Measurements from ENCODE around the gene FBN1.

The FBN1 gene

DNA sequence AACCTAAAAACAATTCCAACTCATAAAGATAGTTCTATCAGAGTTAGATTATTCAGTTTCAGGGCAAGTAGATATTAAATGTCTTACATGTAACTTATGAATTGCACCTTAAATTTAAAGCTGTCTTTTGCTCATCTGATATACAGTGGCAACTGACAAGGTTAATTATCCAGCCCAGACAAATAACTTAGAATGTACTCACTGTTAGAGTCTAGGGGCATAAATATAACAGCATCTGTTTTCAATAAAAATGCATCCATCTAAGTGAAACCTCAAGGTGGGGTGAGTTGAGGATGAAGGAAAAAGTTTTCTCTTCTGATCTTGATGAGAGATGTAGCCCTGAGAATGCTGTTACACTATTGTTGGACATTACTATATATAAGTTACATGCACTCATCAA lies 112.6 kb downstream of the FBN1 start:
- H3K4me3 ChIP-seq (ENCODE audit: low read length) = no peak overlapping the region

GRCh38 chr15:48530528-48530927 lies 115.0 kb downstream of the FBN1 start:
- no peak overlapping the region for H3K4me3 ChIP-seq (ENCODE audit: low read length)
- TF ChIP-seq ZNF274 (IDR thresholded peaks at IDR 0.05; ENCODE audit: low read depth, low read length) = no peak

More for the DNA sequence above, 112.6 kb downstream of the FBN1 start:
- TF ChIP-seq ZNF274 (IDR thresholded peaks at IDR 0.05; ENCODE audit: low read depth, low read length) = no peak

DNA sequence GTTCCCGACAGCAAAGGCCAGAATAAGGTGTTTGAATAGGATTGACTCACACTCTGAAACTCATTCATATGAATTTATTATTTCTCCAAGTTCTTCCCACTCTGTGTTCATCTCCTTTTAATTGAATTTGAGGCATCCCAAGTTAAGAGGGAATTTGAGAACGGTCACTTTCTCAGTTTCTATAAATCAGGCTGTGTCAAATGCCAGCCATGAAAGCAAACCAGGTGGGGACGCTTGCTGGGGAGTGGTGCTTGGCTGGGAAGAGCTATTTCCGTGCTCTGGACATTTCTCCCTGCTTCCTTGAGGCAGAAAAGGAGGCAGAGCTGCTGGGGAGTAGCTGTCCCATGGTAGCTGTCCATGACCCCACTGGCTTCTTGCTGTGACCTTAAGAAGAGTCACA lies 116.6 kb downstream of the FBN1 start:
- no peak overlapping the region for H3K4me3 ChIP-seq (ENCODE audit: low read length)
- TF ChIP-seq ZNF274 (IDR thresholded peaks at IDR 0.05; ENCODE audit: low read depth, low read length) = no peak

DNA sequence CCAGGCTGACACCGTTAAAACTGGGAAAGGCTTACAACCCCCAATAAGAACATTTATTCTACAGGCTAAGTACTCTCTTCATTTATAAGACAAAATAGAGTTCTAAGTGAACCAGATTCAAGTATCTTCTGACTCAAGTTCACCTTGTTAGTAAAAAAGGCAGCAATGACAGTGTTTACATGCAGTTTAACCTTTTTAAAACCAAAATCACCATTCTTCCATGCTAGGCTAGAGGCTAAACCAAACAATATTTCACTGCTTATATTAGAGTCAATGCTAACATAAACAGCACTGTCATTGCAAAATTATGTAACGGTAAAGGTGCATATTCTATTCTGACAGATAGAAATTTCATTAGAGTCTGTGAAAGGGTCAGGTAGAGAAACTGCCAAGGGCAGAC lies 118.0 kb downstream of the FBN1 start:
- no peak for TF ChIP-seq ZNF274 (IDR thresholded peaks at IDR 0.05; ENCODE audit: low read depth, low read length)
- no peak overlapping the region for H3K4me3 ChIP-seq (ENCODE audit: low read length)

DNA sequence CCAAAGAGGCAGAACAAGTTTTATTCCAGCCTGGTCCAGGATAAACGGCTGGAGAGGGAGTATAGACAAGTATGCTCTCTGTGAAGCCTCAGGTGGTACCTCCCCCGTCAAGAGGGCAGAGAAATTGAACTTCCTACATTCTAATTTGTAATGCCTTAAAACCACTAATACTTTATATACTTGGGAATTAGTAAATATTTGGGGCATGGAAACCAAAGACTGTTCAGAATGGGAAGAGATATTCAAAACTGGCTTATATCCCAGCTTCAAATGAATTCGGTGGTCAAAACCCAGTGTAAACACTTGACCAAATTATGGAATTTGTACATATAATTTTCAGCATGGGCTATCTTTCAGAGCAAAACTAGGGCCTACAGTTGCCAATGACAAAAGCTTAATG lies 122.6 kb downstream of the FBN1 start:
- no peak overlapping the region for H3K4me3 ChIP-seq (ENCODE audit: low read length)
- TF ChIP-seq ZNF274 (IDR thresholded peaks at IDR 0.05; ENCODE audit: low read depth, low read length) = no peak

DNA sequence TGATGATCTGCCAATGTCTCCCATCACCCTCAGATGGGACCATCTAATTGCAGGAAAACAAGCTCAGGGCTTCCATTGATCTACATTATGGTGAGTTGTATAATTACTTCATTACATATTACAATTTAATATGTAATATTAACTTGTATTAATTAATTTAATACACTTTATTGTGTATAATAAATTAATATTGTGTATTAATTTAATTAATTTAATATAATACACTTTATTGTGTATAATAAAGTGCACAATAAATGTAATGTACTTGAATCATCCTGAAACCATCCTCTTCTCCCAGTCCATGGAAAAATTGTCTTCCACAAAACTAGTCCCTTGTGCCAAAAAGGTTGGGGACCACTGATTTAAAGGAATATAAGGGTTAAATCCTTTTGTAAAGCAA lies 123.4 kb downstream of the FBN1 start:
- no peak for TF ChIP-seq ZNF274 (IDR thresholded peaks at IDR 0.05; ENCODE audit: low read depth, low read length)
- no peak overlapping the region for H3K4me3 ChIP-seq (ENCODE audit: low read length)

GRCh38 chr15:48520376-48521155 lies 124.9 kb downstream of the FBN1 start:
- no peak overlapping the region for H3K4me3 ChIP-seq (ENCODE audit: low read length)
- TF ChIP-seq ZNF274 (IDR thresholded peaks at IDR 0.05; ENCODE audit: low read depth, low read length) = no peak

GRCh38 chr15:48516121-48516520 lies 129.4 kb downstream of the FBN1 start:
- no peak for TF ChIP-seq ZNF274 (IDR thresholded peaks at IDR 0.05; ENCODE audit: low read depth, low read length)
- no peak overlapping the region for H3K4me3 ChIP-seq (ENCODE audit: low read length)

- no peak overlapping the region for H3K4me3 ChIP-seq (ENCODE audit: low read length)
- TF ChIP-seq ZNF274 (IDR thresholded peaks at IDR 0.05; ENCODE audit: low read depth, low read length) = no peak
Observed at GRCh38 chr15:48515500-48515899, 130.0 kb downstream of the FBN1 start.

GRCh38 chr15:48514103-48514816 lies 131.2 kb downstream of the FBN1 start:
- TF ChIP-seq ZNF274 (IDR thresholded peaks at IDR 0.05; ENCODE audit: low read depth, low read length) = no peak
- no peak overlapping the region for H3K4me3 ChIP-seq (ENCODE audit: low read length)

GRCh38 chr15:48510976-48511375 lies 134.5 kb downstream of the FBN1 start:
- no peak overlapping the region for H3K4me3 ChIP-seq (ENCODE audit: low read length)
- no peak for TF ChIP-seq ZNF274 (IDR thresholded peaks at IDR 0.05; ENCODE audit: low read depth, low read length)

DNA sequence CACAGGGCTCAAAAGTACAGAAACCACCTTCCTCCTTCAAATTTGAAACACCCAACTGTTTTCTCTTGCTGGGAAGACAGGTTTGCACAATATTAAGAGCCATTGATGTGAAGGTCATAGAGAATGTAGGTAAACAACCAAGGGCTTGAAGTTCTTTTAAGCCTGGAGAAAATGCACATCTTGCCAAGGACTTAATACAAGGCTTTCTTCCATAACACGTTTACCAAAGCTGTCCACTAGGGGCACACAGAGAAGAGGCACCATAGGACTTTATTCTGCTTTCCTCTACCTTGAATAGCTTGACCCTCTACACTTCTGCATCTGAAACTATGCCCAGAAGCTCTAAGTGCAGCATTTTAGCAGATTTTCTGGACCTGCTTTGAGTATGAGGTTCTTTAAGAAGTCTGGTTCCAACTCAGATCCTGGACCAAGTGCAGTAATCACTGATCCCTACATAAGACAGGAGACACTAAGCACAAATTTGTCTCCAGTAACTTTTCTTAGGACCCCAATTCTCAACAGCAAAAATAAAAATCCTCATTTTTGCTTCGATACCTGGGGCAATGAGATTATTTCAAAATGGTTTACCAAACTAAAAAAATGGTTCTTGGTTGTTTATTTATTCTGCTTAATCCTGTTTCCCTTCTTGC lies 138.0 kb downstream of the FBN1 start:
- TF ChIP-seq ZNF274 (IDR thresholded peaks at IDR 0.05; ENCODE audit: low read depth, low read length) = no peak
- H3K4me3 ChIP-seq (ENCODE audit: low read length) = no peak overlapping the region

DNA sequence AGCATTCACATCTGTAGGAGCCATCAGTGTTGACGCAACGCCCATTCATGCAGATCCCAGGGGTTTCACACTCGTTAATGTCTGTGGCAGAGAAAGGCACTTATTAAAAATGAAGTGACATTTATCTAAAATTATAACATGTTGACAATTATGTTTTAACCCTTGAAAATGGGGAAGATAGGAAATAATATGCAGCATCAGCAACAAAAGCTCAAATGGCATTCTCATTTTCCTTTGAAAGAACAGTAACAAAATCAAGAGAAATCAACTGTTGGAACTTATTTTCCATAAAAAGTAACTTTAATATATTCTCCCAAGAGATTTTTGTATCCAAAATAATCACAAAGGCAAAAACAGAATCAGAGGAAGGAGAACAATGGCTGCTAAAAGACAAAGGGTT lies 140.4 kb downstream of the FBN1 start:
- H3K4me3 ChIP-seq (ENCODE audit: low read length) = no peak overlapping the region
- TF ChIP-seq ZNF274 (IDR thresholded peaks at IDR 0.05; ENCODE audit: low read depth, low read length) = no peak

DNA sequence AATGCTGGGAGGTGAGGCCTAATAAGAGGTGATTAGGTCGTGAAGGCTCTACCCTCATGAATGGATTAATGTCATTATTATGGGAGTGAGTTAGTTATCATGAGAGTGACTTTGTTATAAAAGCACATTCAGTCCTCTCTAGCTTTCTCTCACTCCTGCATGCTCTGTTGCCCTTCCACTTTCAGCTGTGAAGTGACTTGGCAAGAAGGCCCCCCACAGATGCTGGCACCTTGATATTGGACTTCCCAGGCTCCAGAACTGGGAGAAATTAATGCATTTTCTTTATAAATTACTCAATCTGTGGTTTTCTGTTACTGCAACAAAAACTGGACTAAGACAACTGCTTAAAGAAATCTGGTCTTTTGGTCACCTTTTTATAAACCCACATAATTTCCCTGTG lies 144.3 kb downstream of the FBN1 start:
- no peak overlapping the region for H3K4me3 ChIP-seq (ENCODE audit: low read length)
- no peak for TF ChIP-seq ZNF274 (IDR thresholded peaks at IDR 0.05; ENCODE audit: low read depth, low read length)

- no peak for TF ChIP-seq ZNF274 (IDR thresholded peaks at IDR 0.05; ENCODE audit: low read depth, low read length)
- H3K4me3 ChIP-seq (ENCODE audit: low read length) = no peak overlapping the region
Observed at GRCh38 chr15:48500595-48500994, 144.9 kb downstream of the FBN1 start.
